MM.1S (cell line): ENCODE data around the gene MED13.

ENCODE experiments used
- EZH2 ChIP-seq: fragments of 300-600 bp; sonication (generic); optimal IDR thresholded peaks from 2 replicates; pipeline ENCODE3; 2017; ENCODE audit warnings: low read depth, mild to moderate bottlenecking, antibody characterized with exemption, low read length, mixed read lengths
- EZH2phosphoT487 ChIP-seq: fragments of 300-600 bp; sonication (generic); IDR thresholded peaks from 2 replicates; pipeline ENCODE4 v1.6.1; 2018; ENCODE audit warnings: antibody characterized with exemption, low read length
- TF ChIP-seq, protein P1 (sequence below): fragments of 300-600 bp; sonication (generic); IDR thresholded peaks from 2 replicates; pipeline ENCODE4 v1.5.1; 2016; ENCODE audit warnings: antibody characterized with exemption, low read length, mixed read lengths

DNA sequence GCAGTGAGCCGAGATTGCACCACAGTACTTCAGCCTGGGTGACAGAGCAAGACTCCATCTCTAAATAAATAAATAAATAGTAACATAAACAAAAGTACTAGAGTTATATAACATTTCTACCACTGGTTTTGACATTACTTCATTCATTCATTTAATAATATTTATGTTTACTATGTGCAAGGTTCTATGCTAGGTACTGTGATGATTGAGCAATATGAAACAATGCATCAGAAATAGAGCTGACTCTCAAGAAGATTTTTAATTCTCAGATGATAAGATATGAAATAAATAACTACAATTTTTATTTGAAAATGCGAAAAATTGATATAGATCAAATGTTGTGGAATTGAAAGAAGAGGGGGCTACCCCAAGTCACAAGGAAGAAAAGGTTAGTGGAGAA lies 8.9 kb upstream of the MED13 start:
- no peak for TF ChIP-seq EZH2phosphoT487
- TF ChIP-seq EZH2, result no peak
- TF ChIP-seq, protein P1, sequence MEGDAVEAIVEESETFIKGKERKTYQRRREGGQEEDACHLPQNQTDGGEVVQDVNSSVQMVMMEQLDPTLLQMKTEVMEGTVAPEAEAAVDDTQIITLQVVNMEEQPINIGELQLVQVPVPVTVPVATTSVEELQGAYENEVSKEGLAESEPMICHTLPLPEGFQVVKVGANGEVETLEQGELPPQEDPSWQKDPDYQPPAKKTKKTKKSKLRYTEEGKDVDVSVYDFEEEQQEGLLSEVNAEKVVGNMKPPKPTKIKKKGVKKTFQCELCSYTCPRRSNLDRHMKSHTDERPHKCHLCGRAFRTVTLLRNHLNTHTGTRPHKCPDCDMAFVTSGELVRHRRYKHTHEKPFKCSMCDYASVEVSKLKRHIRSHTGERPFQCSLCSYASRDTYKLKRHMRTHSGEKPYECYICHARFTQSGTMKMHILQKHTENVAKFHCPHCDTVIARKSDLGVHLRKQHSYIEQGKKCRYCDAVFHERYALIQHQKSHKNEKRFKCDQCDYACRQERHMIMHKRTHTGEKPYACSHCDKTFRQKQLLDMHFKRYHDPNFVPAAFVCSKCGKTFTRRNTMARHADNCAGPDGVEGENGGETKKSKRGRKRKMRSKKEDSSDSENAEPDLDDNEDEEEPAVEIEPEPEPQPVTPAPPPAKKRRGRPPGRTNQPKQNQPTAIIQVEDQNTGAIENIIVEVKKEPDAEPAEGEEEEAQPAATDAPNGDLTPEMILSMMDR, result no peak
